ENCODE measurements around the gene HMGCLL1.

HMGCLL1 gene

DNA sequence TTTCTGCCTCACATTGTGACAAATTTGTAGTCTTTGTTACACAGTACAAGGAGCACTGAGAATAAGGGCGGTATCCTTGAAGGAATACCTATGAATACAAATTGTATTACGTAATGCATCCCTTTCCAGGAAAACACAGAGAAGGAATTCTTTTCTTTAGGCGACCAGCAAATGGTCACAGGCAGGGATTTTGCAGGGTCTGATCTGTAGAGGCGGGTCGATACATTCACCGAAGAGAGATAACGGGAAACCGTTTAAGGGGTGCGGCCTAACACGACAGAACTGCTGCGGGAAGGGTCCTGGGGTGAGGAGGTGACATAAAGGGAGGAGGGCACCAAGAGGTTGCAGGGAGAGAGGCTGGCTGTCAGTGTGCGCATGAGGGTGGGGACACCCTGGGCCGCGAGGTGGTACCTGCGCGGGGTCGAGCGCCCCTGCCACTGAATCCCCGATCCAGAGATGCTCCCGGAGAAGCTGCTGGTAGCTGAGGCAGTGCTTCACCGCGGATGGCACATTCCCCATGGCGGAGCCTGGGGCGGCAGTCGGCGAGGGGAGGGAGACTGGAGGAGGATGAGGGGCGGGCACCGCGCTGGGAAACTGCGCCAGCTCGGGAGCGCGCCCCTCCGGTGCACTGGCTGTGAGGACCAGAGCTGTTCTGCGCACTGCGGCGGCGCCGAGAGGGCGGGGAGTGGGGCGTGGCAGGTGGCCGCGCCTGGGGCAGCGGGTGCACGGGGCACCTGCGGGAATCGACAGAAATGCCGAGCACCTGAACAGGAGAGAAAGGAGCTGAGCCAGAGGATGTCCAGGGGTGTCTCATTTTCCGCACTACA is at the start of gene HMGCLL1:
HMGCLL1 (minus strand) TSS at position 656 of the 827 bp plus-strand sequence; CDS start at position 519, 137 bp downstream.
- Histone ChIP-seq H3K9ac (ENCODE audit: low read depth, low read length) (peak within 1 kb of the TSS; percentile 60; the same call in 1 of the 2 replicates), H3K27me3 (ENCODE audit: insufficient read depth, low read length) (peaks cover 16% of the 10 kb centered on the region), H3K4me1 (ENCODE audit: insufficient read depth, low read length) (0 out of 2 replicates have a peak, but pooled peaks cover 4% of the 10 kb centered on the region), H3K4me3 (ENCODE audit: low read length) (peak within 1 kb of the TSS; percentile 76), H3K36me3 (ENCODE audit: insufficient read depth, low read depth, low read length) (no peaks in the 10 kb centered on the region), H3K27ac (ENCODE audit: low read length) (no peak within 1 kb of the TSS), H3K9me3 (ENCODE audit: insufficient read depth, low read depth, low read length) (no peaks in the 10 kb centered on the region)

DNA sequence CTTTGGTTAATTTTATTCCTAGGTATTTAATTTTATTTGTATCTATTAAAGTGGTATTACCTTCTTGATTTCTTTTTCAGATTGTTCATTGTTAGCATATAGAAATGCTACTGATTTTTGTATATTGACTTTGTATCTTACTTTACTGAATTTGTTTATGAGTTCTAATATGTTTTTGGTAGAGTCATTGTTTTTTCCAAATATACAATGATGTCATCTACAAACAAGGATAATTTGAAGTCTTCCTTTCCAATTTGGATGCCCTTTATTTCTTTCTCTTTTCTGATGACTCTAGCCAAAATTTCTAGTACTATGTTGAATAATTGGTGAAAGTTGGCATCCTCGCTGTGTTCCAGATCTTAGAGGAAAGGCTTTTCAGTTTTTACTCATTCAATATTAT is 43.0 kb upstream of the HMGCLL1 start:
- Histone ChIP-seq H3K4me1 (ENCODE audit: insufficient read depth, low read length) (no peaks in the 10 kb centered on the region; the same call in 1 of the 2 replicates), H3K27me3 (ENCODE audit: insufficient read depth, low read length) (no peaks in the 10 kb centered on the region), H3K36me3 (ENCODE audit: insufficient read depth, low read depth, low read length) (no peaks in the 10 kb centered on the region), H3K9me3 (ENCODE audit: insufficient read depth, low read depth, low read length) (no peaks in the 10 kb centered on the region; the same call in 1 of the 2 replicates), H3K9ac (ENCODE audit: low read depth, low read length) (no peak overlapping the region), H3K4me3 (ENCODE audit: low read length) (no peak overlapping the region), H3K27ac (ENCODE audit: low read length) (no peak overlapping the region)

- Histone ChIP-seq H3K27me3 (ENCODE audit: insufficient read depth, low read length) (no peaks in the 10 kb centered on the region), H3K9ac (ENCODE audit: low read depth, low read length) (no peak overlapping the region), H3K4me1 (ENCODE audit: insufficient read depth, low read length) (no peaks in the 10 kb centered on the region; the same call in 1 of the 2 replicates)
Measured at GRCh38 chr6:55621244-55621643, 42.3 kb upstream of the HMGCLL1 start.

DNA sequence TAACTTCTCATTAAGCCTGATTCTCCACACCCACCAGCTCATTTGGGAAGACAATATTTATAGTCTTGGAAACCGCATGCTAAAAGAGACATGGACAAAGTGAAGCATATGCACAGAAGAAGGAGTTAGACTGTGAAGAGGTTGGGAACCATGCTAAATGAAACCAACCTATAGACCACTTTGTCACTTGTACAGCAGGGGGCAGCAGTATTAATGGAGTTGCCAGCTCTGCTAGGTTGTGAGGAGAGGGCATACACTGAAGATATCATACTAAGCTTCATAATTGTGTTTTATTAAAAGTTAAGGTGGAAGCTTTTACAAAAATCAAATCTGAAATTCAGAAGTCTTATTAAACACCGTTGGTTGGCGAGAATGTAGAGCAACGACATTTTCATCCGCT is 38.3 kb upstream of the HMGCLL1 start:
- Histone ChIP-seq H3K36me3 (ENCODE audit: insufficient read depth, low read depth, low read length) (no peaks in the 10 kb centered on the region), H3K9me3 (ENCODE audit: insufficient read depth, low read depth, low read length) (no peaks in the 10 kb centered on the region), H3K27ac (ENCODE audit: low read length) (no peak overlapping the region), H3K4me3 (ENCODE audit: low read length) (no peak overlapping the region), H3K27me3 (ENCODE audit: insufficient read depth, low read length) (no peaks in the 10 kb centered on the region), H3K9ac (ENCODE audit: low read depth, low read length) (no peak overlapping the region), H3K4me1 (ENCODE audit: insufficient read depth, low read length) (no peaks in the 10 kb centered on the region; the same call in 1 of the 2 replicates)

More at GRCh38 chr6:55621244-55621643, 42.3 kb upstream of the HMGCLL1 start:
- no peak overlapping the region for H3K27ac ChIP-seq (ENCODE audit: low read length)
- no peaks in the 10 kb centered on the region for H3K36me3 ChIP-seq (ENCODE audit: insufficient read depth, low read depth, low read length)
- H3K4me3 ChIP-seq (ENCODE audit: low read length), result no peak overlapping the region
- H3K9me3 ChIP-seq (ENCODE audit: insufficient read depth, low read depth, low read length), result no peaks in the 10 kb centered on the region; the same call in 1 of the 2 replicates

DNA sequence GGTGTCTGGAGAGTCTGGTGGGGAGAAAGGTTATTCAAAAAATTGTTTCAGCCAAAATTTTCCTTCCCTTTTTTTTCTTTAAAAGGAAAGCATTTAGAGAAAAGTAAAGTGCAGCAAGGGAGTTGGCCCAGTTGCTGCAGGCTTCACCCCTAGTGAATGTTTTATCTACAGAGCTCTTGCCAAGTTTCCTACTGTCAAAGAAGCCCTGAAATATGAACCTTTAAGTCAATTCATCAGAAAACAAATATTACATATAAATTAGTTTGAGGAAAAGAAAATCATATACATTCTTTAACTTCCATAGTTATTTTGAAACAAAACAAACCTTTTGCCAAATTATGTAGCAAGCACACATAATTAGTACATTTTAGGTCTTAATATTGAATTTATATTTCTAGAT is 25.0 kb upstream of the HMGCLL1 start:
- no peak overlapping the region for H3K9ac ChIP-seq (ENCODE audit: low read depth, low read length)
- H3K36me3 ChIP-seq (ENCODE audit: insufficient read depth, low read depth, low read length), result no peaks in the 10 kb centered on the region
- no peaks in the 10 kb centered on the region for H3K27me3 ChIP-seq (ENCODE audit: insufficient read depth, low read length)
- no peak overlapping the region for H3K27ac ChIP-seq (ENCODE audit: low read length)
- no peaks in the 10 kb centered on the region for H3K4me1 ChIP-seq (ENCODE audit: insufficient read depth, low read length)
- no peak overlapping the region for H3K4me3 ChIP-seq (ENCODE audit: low read length)
- H3K9me3 ChIP-seq (ENCODE audit: insufficient read depth, low read depth, low read length), result no peaks in the 10 kb centered on the region

- no peak overlapping the region for H3K27ac ChIP-seq (ENCODE audit: low read length)
- H3K9me3 ChIP-seq (ENCODE audit: insufficient read depth, low read depth, low read length), result no peaks in the 10 kb centered on the region
- no peaks in the 10 kb centered on the region for H3K36me3 ChIP-seq (ENCODE audit: insufficient read depth, low read depth, low read length)
- no peak overlapping the region for H3K4me3 ChIP-seq (ENCODE audit: low read length)
- no peaks in the 10 kb centered on the region for H3K4me1 ChIP-seq (ENCODE audit: insufficient read depth, low read length)
- H3K9ac ChIP-seq (ENCODE audit: low read depth, low read length), result no peak overlapping the region
- no peaks in the 10 kb centered on the region for H3K27me3 ChIP-seq (ENCODE audit: insufficient read depth, low read length)
Measured at GRCh38 chr6:55601120-55601519, 22.1 kb upstream of the HMGCLL1 start.

DNA sequence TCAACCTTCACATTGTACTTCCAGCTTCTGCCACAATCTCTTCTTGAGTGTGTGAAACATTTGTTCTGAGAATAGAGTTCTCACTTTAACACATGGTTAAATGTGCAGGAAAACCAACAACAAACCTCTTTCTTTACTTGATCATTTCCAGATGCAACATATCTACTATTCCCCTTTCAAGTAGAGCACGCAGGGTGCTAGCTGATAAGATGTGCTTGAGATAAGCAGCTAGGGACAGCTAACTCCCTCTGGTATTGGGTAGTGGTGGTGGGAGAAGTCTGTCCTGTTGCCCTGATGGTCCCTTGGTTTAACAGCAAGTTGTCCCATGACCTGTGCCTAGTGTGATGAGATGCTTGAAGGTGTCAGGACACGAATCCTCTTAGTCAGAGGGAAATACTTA is 15.4 kb upstream of the HMGCLL1 start:
- Histone ChIP-seq H3K4me1 (ENCODE audit: insufficient read depth, low read length) (no peaks in the 10 kb centered on the region), H3K4me3 (ENCODE audit: low read length) (no peak overlapping the region), H3K36me3 (ENCODE audit: insufficient read depth, low read depth, low read length) (no peaks in the 10 kb centered on the region), H3K9ac (ENCODE audit: low read depth, low read length) (no peak overlapping the region), H3K27me3 (ENCODE audit: insufficient read depth, low read length) (no peaks in the 10 kb centered on the region), H3K27ac (ENCODE audit: low read length) (no peak overlapping the region), H3K9me3 (ENCODE audit: insufficient read depth, low read depth, low read length) (no peaks in the 10 kb centered on the region)

DNA sequence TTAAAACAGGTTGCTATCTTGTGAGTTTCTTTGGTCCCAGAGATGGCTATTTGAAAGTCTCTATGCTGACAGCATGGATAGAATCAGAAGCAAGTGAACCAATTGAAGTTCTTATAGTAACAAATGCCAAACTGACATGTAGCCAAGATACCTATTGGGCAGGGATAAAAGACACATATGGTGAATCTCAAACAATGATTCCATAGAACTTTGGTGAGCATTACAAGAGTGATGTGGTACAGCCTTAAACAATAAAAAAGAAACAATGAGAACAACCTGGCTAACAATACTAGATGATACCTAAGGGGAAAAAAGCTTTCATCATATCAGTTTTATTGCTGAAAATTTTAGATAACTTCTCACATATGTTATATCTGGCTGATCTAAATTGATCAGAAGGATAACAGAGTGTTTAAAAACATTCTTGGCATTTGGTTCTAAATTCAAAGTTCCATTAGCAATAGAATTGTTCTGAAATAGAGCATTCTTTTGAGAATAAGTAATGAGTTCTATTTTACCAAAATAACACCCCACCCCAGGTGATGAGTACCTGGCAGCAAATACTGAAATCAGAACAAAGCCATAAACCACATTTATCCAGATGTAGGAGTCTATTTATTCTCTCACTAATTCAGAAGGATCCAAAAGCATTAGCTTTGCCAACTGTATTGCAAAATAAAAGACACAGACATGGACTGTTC is 5.8 kb upstream of the HMGCLL1 start:
- no peak overlapping the region for H3K4me3 ChIP-seq (ENCODE audit: low read length)
- H3K27ac ChIP-seq (ENCODE audit: low read length), result no peak overlapping the region
- H3K4me1 ChIP-seq (ENCODE audit: insufficient read depth, low read length), result no peaks in the 10 kb centered on the region
- H3K9ac ChIP-seq (ENCODE audit: low read depth, low read length), result no peak overlapping the region
- H3K36me3 ChIP-seq (ENCODE audit: insufficient read depth, low read depth, low read length), result no peaks in the 10 kb centered on the region
- peaks cover 2% of the 10 kb centered on the region; the same call in 1 of the 2 replicates for H3K27me3 ChIP-seq (ENCODE audit: insufficient read depth, low read length)
- H3K9me3 ChIP-seq (ENCODE audit: insufficient read depth, low read depth, low read length), result no peaks in the 10 kb centered on the region

GRCh38 chr6:55576811-55577210 is 2.2 kb downstream of the HMGCLL1 start:
- H3K4me3 ChIP-seq (ENCODE audit: low read length), result no peak overlapping the region
- peaks cover 16% of the 10 kb centered on the region for H3K27me3 ChIP-seq (ENCODE audit: insufficient read depth, low read length)

GRCh38 chr6:55574556-55574955 is 4.4 kb downstream of the HMGCLL1 start:
- H3K36me3 ChIP-seq (ENCODE audit: insufficient read depth, low read depth, low read length), result no peaks in the 10 kb centered on the region
- no peak overlapping the region for H3K27ac ChIP-seq (ENCODE audit: low read length)

More at GRCh38 chr6:55576811-55577210, 2.2 kb downstream of the HMGCLL1 start:
- H3K27ac ChIP-seq (ENCODE audit: low read length), result no peak overlapping the region
- no peaks in the 10 kb centered on the region for H3K9me3 ChIP-seq (ENCODE audit: insufficient read depth, low read depth, low read length)
- H3K36me3 ChIP-seq (ENCODE audit: insufficient read depth, low read depth, low read length), result no peaks in the 10 kb centered on the region
- H3K4me1 ChIP-seq (ENCODE audit: insufficient read depth, low read length), result 0 out of 2 replicates have a peak, but pooled peaks cover 4% of the 10 kb centered on the region
- H3K9ac ChIP-seq (ENCODE audit: low read depth, low read length), result no peak overlapping the region

GRCh38 chr6:55569638-55570037 is 9.4 kb downstream of the HMGCLL1 start:
- Histone ChIP-seq H3K4me3 (ENCODE audit: low read length) (no peak overlapping the region), H3K27me3 (ENCODE audit: insufficient read depth, low read length) (no peaks in the 10 kb centered on the region), H3K36me3 (ENCODE audit: insufficient read depth, low read depth, low read length) (no peaks in the 10 kb centered on the region), H3K9me3 (ENCODE audit: insufficient read depth, low read depth, low read length) (no peaks in the 10 kb centered on the region), H3K27ac (ENCODE audit: low read length) (no peak overlapping the region), H3K9ac (ENCODE audit: low read depth, low read length) (no peak overlapping the region), H3K4me1 (ENCODE audit: insufficient read depth, low read length) (no peaks in the 10 kb centered on the region)

More at GRCh38 chr6:55574556-55574955, 4.4 kb downstream of the HMGCLL1 start:
- Histone ChIP-seq H3K9ac (ENCODE audit: low read depth, low read length) (no peak overlapping the region), H3K4me1 (ENCODE audit: insufficient read depth, low read length) (0 out of 2 replicates have a peak, but pooled peaks cover 4% of the 10 kb centered on the region), H3K4me3 (ENCODE audit: low read length) (no peak overlapping the region), H3K27me3 (ENCODE audit: insufficient read depth, low read length) (peaks cover 11% of the 10 kb centered on the region), H3K9me3 (ENCODE audit: insufficient read depth, low read depth, low read length) (no peaks in the 10 kb centered on the region)

Measured in iPS-20b (cell line).